ENCODE data around the gene PCDHGB4.
"Not testable (repeated sequence)": the region's sequence is repeated elsewhere in the genome, so short reads cannot be mapped to it uniquely, and the experiment has no call there.

PCDHGB4 gene

DNA sequence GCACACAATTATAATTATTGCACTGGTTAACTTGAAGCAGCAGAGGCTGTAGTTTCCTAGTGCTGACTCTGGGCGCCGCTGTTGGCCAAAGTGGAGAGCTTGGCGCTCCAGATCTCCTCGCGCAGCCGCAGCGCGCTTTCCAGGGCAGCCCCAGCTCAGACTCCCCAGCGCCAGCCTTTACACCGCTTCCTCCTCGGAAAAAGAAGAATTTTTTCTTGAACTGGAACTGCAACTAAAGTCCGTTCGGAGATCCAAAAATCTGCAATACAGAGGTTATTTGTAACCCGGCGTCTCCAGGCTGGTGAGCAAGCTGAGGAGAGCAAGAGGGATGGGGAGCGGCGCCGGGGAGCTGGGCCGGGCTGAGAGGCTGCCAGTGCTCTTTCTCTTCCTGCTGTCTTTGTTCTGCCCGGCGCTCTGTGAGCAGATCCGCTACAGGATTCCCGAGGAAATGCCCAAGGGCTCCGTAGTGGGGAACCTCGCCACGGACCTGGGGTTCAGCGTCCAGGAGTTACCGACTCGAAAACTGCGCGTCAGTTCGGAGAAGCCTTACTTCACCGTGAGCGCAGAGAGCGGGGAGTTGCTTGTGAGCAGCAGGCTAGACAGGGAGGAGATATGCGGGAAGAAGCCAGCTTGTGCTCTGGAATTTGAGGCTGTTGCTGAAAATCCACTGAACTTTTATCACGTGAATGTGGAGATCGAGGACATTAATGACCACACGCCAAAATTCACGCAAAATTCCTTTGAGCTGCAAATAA lies at the start of gene PCDHGB4:
PCDHGB4 (plus strand) TSS at position 142 of the 755 bp plus-strand sequence; CDS start at position 329, 187 bp downstream.
- DNase-seq = peak; percentile 51

DNA sequence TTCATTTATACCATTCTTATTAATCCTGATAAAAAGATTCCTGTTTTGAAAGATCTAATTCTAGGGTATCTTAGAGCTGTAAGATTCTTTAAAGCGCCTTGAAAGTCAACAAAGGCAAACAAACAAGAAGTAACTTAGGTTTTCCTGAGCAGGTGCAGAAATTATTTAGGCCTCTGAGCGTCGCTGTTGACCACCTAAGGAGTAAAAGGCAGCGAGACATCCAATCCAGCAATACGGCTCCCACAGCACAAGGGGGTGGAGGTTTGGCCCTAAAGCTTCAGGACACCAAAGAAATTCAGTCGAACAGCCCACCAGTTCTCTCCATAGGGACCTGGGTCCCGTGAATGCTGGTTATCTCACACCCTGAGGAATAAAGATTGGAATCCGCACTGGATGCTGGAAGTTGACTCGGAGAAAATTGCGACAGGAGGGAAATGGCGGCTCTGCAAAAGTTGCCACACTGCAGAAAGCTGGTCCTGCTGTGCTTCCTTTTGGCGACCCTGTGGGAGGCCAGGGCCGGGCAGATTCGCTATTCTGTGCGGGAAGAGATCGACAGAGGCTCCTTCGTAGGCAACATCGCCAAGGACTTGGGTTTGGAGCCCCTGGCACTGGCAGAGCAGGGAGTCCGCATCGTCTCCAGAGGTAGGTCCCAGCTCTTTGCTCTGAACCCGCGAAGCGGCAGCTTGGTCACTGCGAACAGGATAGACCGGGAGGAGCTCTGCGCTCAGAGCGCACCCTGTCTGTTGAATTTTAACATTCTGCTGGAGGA lies 48.8 kb upstream of the PCDHGB4 start, which contains the start of gene PCDHGA2:
PCDHGA2 (plus strand) TSS at position 223 of the 769 bp plus-strand sequence.
- DNase-seq = no peak

DNA sequence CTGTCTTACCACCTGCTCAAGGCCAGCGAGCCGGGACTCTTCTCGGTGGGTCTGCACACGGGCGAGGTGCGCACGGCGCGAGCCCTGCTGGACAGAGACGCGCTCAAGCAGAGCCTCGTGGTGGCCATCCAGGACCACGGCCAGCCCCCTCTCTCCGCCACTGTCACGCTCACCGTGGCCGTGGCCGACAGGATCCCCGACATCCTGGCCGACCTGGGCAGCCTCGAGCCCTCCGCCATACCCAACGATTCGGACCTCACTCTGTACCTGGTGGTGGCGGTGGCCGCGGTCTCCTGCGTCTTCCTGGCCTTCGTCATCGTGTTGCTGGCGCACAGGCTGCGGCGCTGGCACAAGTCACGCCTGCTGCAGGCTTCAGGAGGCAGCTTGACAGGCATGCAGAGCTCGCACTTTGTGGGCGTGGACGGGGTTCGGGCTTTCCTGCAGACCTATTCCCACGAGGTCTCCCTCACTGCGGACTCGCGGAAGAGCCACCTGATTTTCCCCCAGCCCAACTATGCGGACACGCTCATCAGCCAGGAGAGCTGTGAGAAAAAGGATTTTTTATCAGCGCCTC lies 46.6 kb upstream of the PCDHGB4 start:
- DNase-seq = not testable (repeated sequence)

DNA sequence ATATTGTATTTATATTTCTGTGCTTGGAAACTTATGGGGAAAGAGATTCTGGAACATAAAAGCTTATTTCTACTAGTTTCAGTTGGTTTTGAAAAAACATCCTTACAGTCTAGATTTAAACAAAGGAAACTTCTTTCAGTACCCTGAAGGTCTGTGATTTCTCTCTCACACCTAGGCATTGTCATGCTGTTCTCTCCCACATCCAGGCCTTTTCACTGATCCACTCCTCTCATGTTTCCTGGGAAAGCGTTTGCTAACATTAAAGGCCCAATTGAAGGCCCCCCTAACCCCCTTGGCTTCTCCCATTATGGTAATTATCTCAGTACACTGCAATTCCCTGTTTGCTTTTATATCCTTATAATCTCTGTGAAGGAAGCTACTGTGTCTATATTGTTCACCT lies 44.7 kb upstream of the PCDHGB4 start:
- DNase-seq = no peak

DNA sequence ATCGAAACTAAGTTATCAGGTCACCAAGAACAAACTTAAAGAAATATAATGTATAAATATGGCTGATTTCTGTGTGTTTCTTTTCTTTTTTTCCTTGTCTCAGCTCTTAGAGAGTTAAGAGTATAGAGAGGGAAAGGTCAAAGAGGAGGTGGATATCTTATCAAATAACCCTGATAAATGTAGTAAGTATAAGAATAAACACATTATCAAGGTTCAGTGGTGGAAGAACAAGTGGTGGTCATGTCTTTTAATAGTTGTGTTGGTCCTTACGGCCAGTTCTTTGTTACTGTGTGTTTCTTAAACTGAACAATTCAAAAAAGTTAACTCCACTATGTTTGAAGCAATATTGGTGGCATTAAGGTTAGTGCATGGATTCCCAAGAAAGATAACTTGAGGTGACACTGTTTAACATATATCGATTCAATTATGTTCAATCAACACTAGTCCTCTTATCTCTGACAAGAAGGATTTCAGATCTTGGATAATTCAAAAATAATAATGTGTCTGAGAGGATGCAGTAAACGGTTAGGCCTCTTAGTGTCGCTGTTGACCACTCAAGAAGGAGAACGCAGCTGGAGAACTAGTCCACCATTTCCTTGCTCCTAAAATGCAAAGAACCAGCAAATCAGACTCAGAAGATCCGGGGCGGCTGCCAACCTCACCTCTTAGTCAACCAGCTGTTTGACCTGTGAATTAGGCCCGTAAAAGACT lies 44.1 kb upstream of the PCDHGB4 start, which contains the start of gene PCDHGA3:
PCDHGA3 (plus strand) TSS at position 588 of the 711 bp plus-strand sequence. CDS start 205 bp downstream, outside the sequence.
- DNase-seq = peak; percentile 37

DNA sequence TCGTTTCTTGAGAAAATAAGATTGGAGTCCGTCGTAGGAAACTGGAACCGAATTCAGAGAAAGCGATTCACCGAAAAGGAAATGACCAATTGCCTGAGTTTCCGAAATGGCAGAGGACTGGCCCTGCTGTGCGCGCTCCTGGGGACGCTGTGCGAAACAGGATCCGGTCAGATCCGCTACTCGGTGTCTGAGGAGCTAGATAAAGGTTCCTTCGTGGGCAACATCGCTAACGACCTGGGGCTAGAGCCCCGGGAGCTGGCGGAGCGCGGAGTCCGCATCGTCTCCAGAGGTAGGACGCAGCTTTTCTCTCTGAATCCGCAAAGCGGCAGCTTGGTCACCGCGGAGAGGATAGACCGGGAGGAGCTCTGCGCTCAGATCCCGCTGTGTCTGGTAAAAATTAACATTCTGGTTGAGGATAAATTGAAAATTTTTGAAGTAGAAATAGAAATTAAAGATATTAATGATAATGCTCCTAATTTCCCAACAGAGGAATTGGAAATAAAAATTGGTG lies 43.5 kb upstream of the PCDHGB4 start:
- no peak for DNase-seq

DNA sequence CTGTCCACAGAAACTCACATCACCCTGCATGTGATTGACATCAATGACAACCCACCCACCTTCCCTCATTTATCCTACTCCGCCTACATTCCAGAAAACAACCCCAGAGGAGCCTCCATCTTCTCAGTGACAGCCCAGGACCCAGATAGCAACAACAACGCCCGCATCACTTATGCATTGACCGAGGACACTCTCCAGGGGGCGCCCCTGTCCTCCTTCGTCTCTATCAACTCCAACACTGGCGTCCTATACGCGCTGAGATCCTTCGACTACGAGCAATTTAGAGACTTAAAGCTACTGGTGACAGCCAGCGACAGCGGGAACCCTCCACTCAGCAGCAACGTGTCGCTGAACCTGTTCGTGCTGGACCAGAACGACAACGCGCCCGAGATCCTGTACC lies 42.2 kb upstream of the PCDHGB4 start:
- no peak for DNase-seq

DNA sequence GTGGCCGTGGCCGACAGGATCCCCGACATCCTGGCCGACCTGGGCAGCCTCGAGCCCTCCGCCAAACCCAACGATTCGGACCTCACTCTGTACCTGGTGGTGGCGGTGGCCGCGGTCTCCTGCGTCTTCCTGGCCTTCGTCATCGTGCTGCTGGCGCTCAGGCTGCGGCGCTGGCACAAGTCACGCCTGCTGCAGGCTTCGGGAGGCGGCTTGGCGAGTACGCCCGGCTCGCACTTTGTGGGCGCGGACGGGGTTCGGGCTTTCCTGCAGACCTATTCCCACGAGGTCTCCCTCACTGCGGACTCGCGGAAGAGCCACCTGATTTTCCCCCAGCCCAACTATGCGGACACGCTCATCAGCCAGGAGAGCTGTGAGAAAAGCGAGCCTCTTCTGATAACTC lies 41.5 kb upstream of the PCDHGB4 start:
- DNase-seq = not testable (repeated sequence)

DNA sequence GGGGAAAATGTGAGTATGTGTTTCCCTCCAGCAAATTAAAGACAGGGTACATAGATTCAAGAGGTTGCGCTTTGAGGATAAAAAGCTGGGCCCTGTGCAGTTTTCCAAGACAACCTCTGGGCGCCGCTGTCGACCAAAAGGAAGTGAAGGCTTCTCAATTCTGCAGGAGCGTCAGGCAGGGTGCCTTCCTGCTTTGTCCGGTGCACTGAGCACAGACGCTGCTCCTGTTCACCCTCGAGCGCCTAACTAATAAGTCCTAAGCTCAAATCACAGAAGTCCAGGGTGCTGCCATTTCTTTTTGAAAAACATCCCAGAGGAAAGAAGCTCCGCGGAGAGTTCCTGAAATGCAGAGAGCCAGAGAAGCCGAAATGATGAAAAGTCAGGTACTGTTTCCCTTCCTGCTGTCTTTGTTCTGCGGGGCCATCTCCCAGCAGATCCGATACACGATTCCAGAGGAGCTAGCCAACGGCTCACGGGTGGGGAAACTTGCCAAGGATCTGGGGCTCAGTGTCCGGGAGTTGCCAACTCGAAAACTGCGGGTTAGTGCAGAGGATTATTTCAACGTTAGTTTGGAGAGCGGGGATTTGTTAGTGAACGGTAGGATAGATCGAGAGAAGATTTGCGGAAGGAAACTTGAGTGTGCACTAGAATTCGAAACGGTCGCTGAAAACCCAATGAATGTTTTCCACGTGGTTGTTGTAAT lies 37.4 kb upstream of the PCDHGB4 start, which contains the start of gene PCDHGB1:
PCDHGB1 (plus strand) TSS at position 183 of the 703 bp plus-strand sequence; CDS start at position 345, 162 bp downstream.
- peak; percentile 57 for DNase-seq

DNA sequence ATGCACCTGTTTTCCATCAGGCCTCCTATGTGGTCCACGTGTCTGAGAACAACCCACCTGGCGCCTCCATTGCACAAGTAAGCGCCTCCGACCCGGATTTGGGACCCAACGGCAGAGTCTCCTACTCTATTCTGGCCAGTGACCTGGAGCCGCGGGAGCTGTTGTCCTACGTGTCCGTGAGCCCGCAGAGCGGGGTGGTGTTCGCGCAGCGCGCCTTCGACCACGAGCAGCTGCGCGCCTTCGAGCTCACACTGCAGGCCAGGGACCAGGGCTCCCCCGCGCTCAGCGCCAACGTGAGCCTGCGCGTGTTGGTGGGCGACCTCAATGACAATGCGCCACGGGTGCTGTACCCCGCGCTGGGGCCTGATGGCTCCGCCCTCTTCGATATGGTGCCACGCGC lies 35.9 kb upstream of the PCDHGB4 start:
- no peak for DNase-seq

DNA sequence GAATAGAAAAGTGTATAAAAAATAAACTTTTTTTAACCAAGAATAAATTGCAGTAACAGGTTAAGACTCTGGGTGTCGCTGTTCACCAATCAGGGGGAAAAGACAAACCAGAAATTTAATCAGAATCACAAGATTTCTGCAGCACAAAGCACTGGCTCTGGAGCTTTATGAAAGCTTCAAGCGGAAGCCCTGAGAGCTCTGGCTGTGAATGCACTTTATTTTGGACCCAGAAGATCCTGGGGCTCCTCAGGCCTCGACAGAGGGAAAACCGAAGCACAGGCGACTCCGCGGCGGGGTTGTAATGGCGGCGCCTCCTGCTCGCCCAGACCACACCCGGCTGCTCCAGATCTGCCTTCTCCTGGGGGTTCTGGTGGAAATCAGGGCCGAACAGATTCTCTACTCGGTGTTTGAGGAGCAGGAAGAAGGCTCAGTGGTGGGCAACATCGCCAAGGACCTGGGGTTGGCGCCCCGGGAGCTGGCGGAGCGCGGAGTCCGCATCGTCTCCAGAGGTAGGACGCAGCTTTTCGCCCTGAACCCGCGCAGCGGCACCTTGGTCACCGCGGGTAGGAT lies 32.5 kb upstream of the PCDHGB4 start, which contains the start of gene PCDHGA4:
PCDHGA4 (plus strand) TSS at position 122 of the 570 bp plus-strand sequence; CDS start at position 209, 87 bp downstream.
- DNase-seq = no peak

DNA sequence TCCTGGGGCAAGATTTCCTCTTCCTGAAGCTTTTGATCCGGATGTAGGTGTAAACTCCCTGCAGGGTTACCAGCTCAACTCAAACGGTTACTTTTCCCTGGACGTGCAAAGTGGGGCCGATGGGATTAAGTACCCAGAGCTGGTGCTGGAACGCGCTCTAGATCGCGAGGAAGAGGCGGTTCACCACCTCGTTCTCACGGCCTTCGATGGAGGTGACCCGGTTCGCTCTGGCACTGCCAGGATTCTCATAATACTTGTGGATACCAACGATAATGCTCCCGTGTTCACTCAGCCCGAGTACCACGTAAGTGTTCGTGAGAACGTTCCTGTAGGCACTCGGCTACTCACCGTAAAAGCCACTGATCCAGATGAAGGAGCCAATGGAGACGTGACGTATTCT lies 31.9 kb upstream of the PCDHGB4 start:
- DNase-seq = no peak

DNA sequence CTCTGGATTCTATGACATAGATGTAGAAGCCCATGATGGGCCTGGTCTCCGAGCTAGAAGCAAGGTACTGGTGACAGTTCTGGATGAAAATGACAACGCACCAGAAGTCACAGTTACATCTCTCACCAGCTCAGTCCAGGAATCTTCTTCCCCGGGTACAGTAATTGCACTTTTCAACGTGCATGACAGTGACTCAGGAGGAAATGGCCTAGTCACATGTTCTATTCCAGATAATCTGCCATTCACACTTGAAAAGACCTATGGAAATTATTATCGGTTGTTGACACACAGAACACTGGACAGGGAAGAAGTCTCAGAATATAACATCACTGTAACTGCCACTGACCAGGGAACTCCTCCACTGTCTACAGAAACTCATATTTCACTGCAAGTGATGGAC lies 31.4 kb upstream of the PCDHGB4 start:
- no peak for DNase-seq

DNA sequence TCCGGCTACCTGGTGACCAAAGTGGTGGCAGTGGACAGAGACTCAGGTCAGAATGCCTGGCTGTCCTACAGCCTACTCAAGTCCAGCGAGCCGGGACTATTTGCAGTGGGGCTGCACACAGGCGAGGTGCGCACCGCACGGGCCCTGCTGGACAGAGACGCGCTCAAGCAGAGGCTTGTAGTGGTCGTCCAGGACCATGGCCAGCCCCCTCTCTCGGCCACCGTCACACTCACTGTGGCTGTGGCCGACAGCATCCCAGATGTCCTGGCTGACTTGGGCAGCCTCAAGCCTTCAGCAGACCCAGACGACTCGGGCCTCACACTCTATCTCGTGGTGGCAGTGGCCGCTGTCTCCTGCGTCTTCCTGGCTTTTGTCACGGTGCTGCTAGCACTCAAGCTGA lies 30.5 kb upstream of the PCDHGB4 start:
- no peak for DNase-seq

DNA sequence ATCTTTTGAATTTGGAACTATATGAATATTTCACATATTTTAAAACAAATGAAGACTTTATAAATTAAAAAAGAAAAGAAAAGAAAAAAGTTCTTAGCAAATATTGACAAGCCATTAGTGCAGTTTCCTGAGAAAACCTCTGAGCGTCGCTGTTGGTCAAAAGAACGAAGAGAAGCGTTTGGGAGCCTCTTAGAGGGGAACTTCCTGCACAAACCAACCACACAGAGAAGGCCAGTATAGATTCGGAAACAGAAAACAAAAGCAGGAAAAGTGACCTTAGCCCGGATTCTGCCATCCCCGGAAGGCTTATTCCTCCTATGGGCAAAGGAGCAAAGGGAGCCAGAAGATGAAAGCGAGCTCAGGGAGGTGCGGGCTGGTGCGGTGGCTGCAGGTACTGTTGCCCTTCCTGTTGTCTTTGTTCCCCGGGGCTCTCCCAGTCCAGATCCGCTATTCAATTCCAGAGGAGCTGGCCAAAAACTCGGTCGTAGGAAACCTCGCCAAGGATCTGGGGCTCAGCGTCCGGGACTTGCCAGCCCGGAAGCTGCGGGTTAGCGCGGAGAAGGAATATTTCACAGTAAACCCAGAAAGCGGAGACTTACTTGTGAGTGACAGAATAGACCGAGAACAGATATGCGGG lies 27.6 kb upstream of the PCDHGB4 start, which contains the start of gene PCDHGB2:
PCDHGB2 (plus strand) TSS at position 205 of the 637 bp plus-strand sequence; CDS start at position 347, 142 bp downstream.
- no peak for DNase-seq

DNA sequence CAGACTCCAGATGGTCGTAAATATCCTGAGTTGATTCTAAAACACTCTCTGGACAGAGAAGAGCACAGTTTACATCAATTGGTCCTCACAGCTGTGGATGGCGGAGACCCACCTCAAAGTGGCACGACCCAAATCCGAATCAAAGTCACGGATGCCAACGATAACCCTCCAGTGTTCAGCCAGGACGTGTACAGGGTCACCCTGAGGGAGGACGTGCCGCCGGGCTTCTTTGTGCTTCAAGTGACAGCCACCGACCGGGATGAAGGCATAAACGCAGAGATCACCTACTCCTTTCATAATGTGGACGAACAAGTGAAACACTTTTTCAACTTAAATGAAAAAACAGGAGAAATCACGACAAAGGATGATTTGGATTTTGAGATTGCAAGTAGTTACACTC lies 26.8 kb upstream of the PCDHGB4 start:
- no peak for DNase-seq

DNA sequence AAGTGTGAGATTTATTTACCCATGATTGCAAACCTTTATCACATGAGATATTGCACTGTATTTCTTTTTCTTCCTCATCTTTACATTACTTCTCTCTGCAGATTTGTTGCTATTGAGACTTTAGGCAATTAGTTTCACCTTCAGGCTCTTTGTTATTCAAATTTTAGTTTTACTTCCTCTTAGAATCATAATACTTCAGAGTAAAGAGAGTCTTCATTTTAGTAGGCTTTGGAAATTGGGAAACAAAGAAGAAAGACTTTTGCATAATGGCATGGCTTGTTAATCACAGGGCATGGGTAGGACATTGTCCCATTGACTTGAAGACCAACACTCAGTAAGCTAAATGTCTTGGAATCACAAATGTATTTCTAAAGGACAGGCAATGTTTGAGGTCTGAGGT lies 24.8 kb upstream of the PCDHGB4 start:
- DNase-seq = no peak

DNA sequence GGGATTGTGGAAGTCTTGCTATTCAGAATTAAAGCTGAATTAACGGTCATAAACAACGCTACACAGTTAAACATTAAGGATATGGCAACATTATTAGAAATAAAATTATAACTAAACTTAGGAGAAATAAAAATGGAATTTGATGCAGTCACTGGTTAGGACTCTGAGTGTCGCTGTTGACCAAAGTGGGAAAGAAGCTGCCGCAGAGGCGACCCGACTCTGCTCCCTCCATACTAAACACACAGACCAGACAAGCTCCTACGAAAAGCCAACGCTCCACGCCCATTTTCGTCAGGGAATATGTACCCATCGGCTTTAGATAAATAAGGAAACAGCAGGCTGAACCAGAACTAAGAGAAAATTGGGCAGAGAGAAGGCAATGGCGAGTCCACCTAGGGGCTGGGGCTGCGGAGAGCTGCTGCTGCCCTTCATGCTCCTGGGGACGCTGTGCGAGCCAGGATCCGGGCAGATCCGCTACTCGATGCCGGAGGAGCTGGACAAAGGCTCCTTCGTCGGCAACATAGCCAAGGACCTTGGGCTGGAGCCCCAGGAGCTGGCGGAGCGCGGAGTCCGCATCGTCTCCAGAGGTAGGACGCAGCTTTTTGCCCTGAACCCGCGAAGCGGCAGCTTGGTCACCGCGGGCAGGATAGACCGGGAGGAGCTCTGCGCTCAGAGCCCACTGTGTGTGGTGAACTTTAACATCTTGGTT lies 23.4 kb upstream of the PCDHGB4 start, which contains the start of gene PCDHGA5:
PCDHGA5 (plus strand) TSS at position 211 of the 709 bp plus-strand sequence; CDS start at position 380, 169 bp downstream.
- DNase-seq = no peak

DNA sequence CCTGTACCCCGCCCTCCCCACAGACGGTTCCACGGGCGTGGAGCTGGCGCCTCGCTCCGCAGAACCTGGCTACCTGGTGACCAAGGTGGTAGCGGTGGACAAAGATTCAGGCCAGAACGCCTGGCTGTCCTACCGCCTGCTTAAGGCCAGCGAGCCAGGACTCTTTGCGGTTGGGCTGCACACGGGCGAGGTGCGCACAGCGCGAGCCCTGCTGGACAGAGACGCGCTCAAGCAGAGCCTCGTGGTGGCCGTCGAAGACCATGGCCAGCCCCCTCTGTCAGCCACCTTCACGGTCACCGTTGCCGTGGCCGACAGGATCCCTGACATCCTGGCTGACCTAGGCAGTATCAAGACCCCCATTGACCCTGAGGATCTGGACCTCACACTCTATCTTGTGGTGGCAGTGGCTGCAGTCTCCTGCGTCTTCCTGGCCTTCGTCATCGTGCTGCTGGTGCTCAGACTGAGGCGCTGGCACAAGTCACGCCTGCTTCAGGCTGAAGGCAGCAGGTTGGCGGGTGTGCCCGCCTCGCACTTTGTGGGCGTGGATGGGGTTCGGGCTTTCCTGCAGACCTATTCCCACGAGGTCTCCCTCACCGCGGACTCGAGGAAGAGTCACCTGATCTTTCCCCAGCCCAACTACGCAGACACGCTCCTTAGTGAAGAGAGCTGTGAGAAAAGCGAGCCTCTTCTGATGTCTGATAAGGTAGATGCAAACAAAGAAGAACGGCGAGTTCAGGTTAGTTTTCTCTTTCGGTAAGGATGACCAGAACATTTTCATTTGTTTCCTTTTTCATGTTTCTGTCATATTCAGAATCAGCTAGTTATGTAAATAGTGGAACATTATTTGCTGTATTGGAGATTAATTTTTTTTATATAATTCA lies 21.2 kb upstream of the PCDHGB4 start:
- no peak for DNase-seq

Measured in activated CD4-positive, alpha-beta T cell treated with anti-CD3 and anti-CD28 coated beads for 48 hours (primary cell).